B cell (primary cell): ENCODE data around the gene LHPP.

Source experiments
- EZH2 ChIP-seq: IDR thresholded peaks from 2 replicates; pipeline ENCODE4 v1.6.1; 2012; ENCODE audit warnings: borderline replicate concordance, low read depth, mild to moderate bottlenecking, moderate library complexity, low read length; ENCODE audit not compliant: insufficient read depth, poor library complexity, severe bottlenecking
- TF ChIP-seq, protein P1 (sequence below): fragments of 200-600 bp; IDR thresholded peaks from one replicate; pipeline ENCODE4 v1.8.0; 2022; ENCODE audit warnings: antibody characterized with exemption, mild to moderate bottlenecking

DNA sequence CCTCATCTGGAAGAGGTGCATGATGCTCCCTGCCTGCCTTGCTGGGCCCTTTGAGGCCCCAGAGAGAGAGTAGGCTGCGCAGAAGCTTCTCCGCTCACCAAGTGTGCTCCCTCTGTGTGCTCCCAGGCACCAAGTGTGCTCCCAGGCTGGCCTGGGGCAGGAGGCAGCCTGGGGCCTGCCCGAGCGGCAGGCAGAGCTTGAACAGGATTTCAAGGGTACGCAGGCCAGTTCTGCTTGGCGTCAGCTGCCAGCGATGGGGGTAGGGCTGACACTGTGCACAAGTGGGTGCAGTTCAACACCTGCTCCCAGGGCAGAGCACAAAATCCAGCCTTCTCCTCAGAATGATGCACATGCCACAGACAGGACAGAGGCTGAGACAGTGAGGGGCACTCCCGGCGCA lies 162.8 kb downstream of the LHPP start:
- TF ChIP-seq, protein P1, sequence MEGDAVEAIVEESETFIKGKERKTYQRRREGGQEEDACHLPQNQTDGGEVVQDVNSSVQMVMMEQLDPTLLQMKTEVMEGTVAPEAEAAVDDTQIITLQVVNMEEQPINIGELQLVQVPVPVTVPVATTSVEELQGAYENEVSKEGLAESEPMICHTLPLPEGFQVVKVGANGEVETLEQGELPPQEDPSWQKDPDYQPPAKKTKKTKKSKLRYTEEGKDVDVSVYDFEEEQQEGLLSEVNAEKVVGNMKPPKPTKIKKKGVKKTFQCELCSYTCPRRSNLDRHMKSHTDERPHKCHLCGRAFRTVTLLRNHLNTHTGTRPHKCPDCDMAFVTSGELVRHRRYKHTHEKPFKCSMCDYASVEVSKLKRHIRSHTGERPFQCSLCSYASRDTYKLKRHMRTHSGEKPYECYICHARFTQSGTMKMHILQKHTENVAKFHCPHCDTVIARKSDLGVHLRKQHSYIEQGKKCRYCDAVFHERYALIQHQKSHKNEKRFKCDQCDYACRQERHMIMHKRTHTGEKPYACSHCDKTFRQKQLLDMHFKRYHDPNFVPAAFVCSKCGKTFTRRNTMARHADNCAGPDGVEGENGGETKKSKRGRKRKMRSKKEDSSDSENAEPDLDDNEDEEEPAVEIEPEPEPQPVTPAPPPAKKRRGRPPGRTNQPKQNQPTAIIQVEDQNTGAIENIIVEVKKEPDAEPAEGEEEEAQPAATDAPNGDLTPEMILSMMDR, result no peak
- no peak for TF ChIP-seq EZH2
